Measurements from ENCODE around the gene KRT3. TPM values are rescaled to one million over a fixed set of nuclear protein-coding genes. Genes with fewer than 3 reads are reported as not detected.

Gene KRT3
- total and polyA plus RNA-seq, 8 donors, result not detected

DNA sequence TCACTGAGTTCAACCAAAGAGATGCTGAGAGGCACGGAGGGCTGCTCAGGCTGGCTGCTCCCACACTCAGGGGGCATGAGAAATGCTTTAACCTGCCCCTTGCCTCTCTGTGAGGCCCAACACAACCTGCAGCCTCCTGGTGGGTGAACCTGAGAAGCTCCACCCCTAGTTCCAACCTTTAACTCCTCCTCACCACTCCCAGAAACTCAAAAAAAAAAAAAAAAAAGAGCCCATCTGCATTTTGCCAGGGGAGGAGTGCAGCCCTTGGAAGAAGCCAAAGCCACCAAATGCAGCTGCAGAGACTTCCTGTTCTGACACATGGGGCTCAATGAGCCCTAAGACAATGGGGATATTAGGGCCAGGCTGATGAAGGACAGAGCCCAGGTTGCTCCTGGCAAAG lies 9.1 kb upstream of the KRT3 start:
- no peaks in the 10 kb centered on the region for H3K27me3 ChIP-seq
- peaks cover 0 to 4% (median 0%) of the 10 kb centered on the region in 3 donors for H3K4me1 ChIP-seq
- WGBS, 2 donors, result 29 to 50% methylated on average over 1 of the region's 1 CpG
- DNase-seq (no peak), ATAC-seq (no peak), FAIRE-seq (no peak)
- no peak for TF ChIP-seq CTCF (IDR thresholded peaks at IDR 0.05)
- no peaks in the 10 kb centered on the region for H3K36me3 ChIP-seq
- no peak overlapping the region for H3K27ac ChIP-seq
- H3K9me3 ChIP-seq, result no peaks in the 10 kb centered on the region
- intact Hi-C loops (cut with DNase I), result no loop called here
- H3K4me3 ChIP-seq, result no peak overlapping the region

DNA sequence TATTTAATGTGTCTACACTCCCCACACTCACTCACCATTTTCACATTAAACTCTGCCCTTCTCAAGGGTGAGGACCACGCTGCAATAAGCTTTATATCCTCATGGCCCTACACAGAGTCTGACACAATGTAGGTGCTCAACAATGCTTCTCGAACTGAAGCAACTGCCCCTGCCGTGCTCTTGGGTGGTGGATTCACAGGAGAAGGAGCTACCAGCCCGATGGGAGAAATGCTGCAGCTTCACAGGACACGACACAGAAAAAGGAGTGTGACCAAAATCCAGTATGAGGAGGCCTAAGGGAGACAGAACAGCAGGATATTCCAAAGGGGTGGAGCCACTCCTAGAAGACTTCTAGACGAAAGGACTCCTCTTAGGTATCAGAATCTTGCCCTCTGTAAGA lies 6.5 kb upstream of the KRT3 start:
- TF ChIP-seq CTCF (IDR thresholded peaks at IDR 0.05), result no peak
- Histone ChIP-seq H3K4me3 (no peak overlapping the region), H3K27ac (no peak overlapping the region), H3K27me3 (no peaks in the 10 kb centered on the region), H3K36me3 (no peaks in the 10 kb centered on the region), H3K4me1 (peaks cover 0 to 4% (median 0%) of the 10 kb centered on the region in 3 donors), H3K9me3 (no peaks in the 10 kb centered on the region)
- WGBS, 2 donors, result 61 to 64% methylated on average over 6 of the region's 6 CpGs
- intact Hi-C loops (cut with DNase I), result no loop called here
- FAIRE-seq (no peak), DNase-seq (no peak), ATAC-seq (no peak)

DNA sequence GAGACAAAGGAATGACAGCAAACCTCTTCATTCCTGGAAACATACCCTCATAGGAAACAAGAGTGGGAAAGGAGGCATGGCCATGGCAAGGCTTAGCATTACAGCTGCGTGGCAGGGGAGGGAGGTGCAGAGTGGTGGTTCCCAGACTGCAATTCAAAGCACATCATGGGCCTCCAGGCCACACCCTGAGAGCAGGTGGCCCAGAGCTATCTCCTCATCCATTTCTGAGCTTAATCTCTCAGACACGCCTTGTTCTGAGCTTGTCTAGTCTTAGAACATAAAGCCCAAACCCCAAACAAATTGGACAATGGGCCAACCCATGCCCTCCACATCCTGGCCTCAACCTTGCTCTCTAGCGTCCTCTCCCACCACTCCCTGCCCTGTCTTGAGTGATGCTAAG lies 5.9 kb upstream of the KRT3 start:
- WGBS, 2 donors, result 59 to 69% methylated on average over 3 of the region's 3 CpGs
- no peak for FAIRE-seq
- intact Hi-C loops (cut with DNase I), result no loop called here

DNA sequence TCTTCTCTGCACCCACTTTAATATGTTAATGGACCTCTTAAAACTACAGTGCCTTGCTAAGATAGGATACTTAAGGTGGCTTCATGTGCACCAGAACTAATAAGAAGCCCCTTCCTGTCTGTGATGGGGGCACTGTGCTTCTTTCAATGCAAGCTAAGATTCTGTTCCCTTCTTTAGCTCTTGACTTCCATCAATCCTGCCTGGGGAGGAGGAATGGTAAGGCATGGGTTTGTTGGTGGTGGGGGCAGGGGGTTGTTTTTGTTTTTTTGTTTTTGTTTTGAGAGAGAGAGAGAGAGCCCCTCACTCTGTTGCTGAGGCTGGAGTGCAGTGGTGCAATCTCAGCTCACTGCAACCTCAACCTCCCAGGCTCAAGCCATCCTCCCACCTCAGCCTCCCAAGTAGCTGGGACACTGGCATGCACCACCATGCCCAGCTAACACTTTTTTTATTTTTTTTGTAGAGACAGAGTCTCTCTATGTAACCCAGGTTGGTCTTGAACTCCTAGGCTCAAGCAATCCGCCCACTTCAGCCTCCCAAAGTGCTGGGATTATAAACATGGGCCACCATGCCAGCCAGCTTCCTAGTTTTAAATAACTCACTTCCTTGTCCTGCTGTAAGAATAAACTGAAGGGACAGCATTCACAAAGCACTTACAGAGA lies 4.5 kb upstream of the KRT3 start:
- H3K4me1 ChIP-seq, result peaks cover 0 to 4% (median 0%) of the 10 kb centered on the region in 3 donors
- H3K27me3 ChIP-seq, result no peaks in the 10 kb centered on the region
- H3K4me3 ChIP-seq, result no peak overlapping the region
- H3K36me3 ChIP-seq, result no peaks in the 10 kb centered on the region
- no peaks in the 10 kb centered on the region for H3K9me3 ChIP-seq
- intact Hi-C loops (cut with DNase I), result no loop called here
- ATAC-seq, result no peak
- no peak overlapping the region for H3K27ac ChIP-seq
- no peak for TF ChIP-seq CTCF (IDR thresholded peaks at IDR 0.05)
- FAIRE-seq, result no peak
- DNase-seq, result no peak
- 71 to 77% methylated on average over 1 of the region's 1 CpG for WGBS, 2 donors

More for the DNA sequence above, 5.9 kb upstream of the KRT3 start:
- H3K4me1 ChIP-seq, result peaks cover 0 to 4% (median 0%) of the 10 kb centered on the region in 3 donors
- no peak for ATAC-seq
- H3K4me3 ChIP-seq, result no peak overlapping the region
- no peak overlapping the region for H3K27ac ChIP-seq
- TF ChIP-seq CTCF (IDR thresholded peaks at IDR 0.05), result no peak
- DNase-seq, result no peak
- no peaks in the 10 kb centered on the region for H3K36me3 ChIP-seq
- no peaks in the 10 kb centered on the region for H3K9me3 ChIP-seq
- H3K27me3 ChIP-seq, result no peaks in the 10 kb centered on the region

GRCh38 chr12:52799505-52800211 lies 3.7 kb upstream of the KRT3 start:
- DNase-seq (no peak), FAIRE-seq (no peak), ATAC-seq (no peak)
- Histone ChIP-seq H3K4me1 (peaks cover 0 to 4% (median 0%) of the 10 kb centered on the region in 3 donors), H3K4me3 (no peak overlapping the region), H3K36me3 (no peaks in the 10 kb centered on the region), H3K9me3 (no peaks in the 10 kb centered on the region), H3K27me3 (no peaks in the 10 kb centered on the region), H3K27ac (no peak overlapping the region)
- no peak for TF ChIP-seq CTCF (IDR thresholded peaks at IDR 0.05)
- intact Hi-C loops (cut with DNase I), result no loop called here
- 77 to 82% methylated on average over 5 of the region's 5 CpGs for WGBS, 2 donors

All from pancreas (tissue), 10 donors.